Measurements from ENCODE around the gene DEGS1. TPM values are rescaled to one million over a fixed set of nuclear protein-coding genes. Genes with fewer than 3 reads are reported as not detected.
"Not testable (repeated sequence)": the region's sequence is repeated elsewhere in the genome, so short reads cannot be mapped to it uniquely, and the experiment has no call there.

The DEGS1 gene
- total RNA-seq, 1 experiment from 2014 or later, result 20.0 TPM

GRCh38 chr1:224205438-224205840 is 22.4 kb downstream of the DEGS1 start:
- ChIA-PET POLR2A (ENCODE audit: unreplicated experiment) (interaction anchor here (0.5 to 0.7 kb wide), 4 partner anchors 55 to 709 kb away, joined by 3 to 21 read pairs (median 4); no protein-coding TSS in a partner anchor), CTCF (interaction anchor here (0.6 to 1.2 kb wide), 2 partner anchors 8 to 54 kb away, joined by 4 to 7 read pairs; no protein-coding TSS in a partner anchor)
- Histone ChIP-seq H3K9me2 (ENCODE audit: insufficient read depth) (no peaks in the 10 kb centered on the region), H3K36me3 (ENCODE audit: low read depth) (no peaks in the 10 kb centered on the region), H3K9me3 (ENCODE audit: insufficient read depth, low read depth) (no peaks in the 10 kb centered on the region), H3K4me2 (peak overlapping the region; percentile 59), H2AFZ (peak overlapping the region; percentile 60), H3K79me2 (ENCODE audit: low read depth) (no peaks in the 10 kb centered on the region), H3K27me3 (ENCODE audit: insufficient read depth, low read depth) (no peaks in the 10 kb centered on the region), H3K4me3 (no peak overlapping the region), H3F3A (ENCODE audit: insufficient read depth, low read depth) (peaks cover 30% of the 10 kb centered on the region), H3K4me1 (replicated peaks; ENCODE audit: insufficient read depth) (peaks cover 32% of the 10 kb centered on the region), H4K20me1 (ENCODE audit: insufficient read depth) (no peaks in the 10 kb centered on the region), H3K27ac (peak overlapping the region; percentile 83)
- TF ChIP-seq, protein P1, sequence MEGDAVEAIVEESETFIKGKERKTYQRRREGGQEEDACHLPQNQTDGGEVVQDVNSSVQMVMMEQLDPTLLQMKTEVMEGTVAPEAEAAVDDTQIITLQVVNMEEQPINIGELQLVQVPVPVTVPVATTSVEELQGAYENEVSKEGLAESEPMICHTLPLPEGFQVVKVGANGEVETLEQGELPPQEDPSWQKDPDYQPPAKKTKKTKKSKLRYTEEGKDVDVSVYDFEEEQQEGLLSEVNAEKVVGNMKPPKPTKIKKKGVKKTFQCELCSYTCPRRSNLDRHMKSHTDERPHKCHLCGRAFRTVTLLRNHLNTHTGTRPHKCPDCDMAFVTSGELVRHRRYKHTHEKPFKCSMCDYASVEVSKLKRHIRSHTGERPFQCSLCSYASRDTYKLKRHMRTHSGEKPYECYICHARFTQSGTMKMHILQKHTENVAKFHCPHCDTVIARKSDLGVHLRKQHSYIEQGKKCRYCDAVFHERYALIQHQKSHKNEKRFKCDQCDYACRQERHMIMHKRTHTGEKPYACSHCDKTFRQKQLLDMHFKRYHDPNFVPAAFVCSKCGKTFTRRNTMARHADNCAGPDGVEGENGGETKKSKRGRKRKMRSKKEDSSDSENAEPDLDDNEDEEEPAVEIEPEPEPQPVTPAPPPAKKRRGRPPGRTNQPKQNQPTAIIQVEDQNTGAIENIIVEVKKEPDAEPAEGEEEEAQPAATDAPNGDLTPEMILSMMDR (conservative IDR thresholded peaks at IDR 0.05), result no peak
- no peak for TF ChIP-seq EZH2 (IDR thresholded peaks at IDR 0.05; ENCODE audit: low read depth)
- DNase-seq, result peak in 1 of 2 experiments; percentile 73
- no TSS peak for BruUV-seq (replicated peaks)
- intact Hi-C loops (cut with micrococcal nuclease; ENCODE audit: unreplicated experiment), result no loop called here

- intact Hi-C loops (cut with micrococcal nuclease; ENCODE audit: unreplicated experiment); H4K20me1 ChIP-seq (ENCODE audit: insufficient read depth); H3K9me2 ChIP-seq (ENCODE audit: insufficient read depth); H3K9me3 ChIP-seq (ENCODE audit: insufficient read depth, low read depth); H3K4me3 ChIP-seq; POLR2A ChIA-PET (ENCODE audit: unreplicated experiment); DNase-seq; H3K36me3 ChIP-seq (ENCODE audit: low read depth); BruUV-seq (replicated peaks); H3K27me3 ChIP-seq (ENCODE audit: insufficient read depth, low read depth); H3K79me2 ChIP-seq (ENCODE audit: low read depth): not testable (repeated sequence)
- Histone ChIP-seq H2AFZ (peak overlapping the region; percentile 60), H3F3A (ENCODE audit: insufficient read depth, low read depth) (peaks cover 30% of the 10 kb centered on the region), H3K4me1 (replicated peaks; ENCODE audit: insufficient read depth) (peaks cover 36% of the 10 kb centered on the region), H3K4me2 (peak overlapping the region; percentile 59), H3K27ac (peak overlapping the region; percentile 83)
- CTCF ChIA-PET, result interaction anchor here (1.2 kb wide), 1 partner anchor 8 kb away, joined by 4 read pairs; no protein-coding TSS in a partner anchor
Measured at GRCh38 chr1:224205931-224206538, 23.0 kb downstream of the DEGS1 start.

DNA sequence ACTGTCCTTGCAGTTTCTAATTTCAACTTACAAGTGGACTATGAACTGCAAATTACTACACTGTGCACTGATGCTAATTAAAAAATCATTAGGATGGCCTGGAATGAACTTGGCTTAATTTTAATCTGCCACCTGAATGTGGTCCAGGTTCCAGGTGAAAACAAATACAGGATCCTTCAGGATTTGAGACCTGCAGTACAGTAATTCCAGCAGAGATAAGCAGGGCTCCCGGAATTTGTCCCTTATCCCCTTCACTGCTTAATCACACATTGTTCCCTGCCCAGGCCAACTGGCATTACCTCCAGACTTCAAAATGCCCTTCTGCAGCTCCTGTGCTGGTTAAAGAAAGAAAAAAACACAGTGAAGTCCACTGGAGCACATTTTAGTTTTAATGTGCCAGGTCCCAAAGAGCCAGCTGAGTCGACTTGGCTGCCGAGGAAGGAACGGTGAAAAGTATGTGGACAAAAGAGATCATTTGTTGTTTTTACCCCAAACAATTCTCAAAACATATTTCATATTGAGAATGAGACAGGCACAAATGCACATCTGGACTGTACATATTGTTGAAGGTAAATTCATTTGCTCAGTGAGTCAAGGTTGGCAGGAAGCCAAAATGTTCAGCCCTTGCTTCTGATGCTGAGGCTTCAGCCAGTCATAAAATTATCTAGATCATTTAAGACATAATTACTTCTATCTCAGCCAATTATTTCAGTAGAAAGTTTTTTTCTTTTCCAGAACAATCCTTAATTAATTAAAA is 28.3 kb downstream of the DEGS1 start:
- BruUV-seq (replicated peaks), result no TSS peak
- ChIA-PET CTCF (no interaction called here), POLR2A (ENCODE audit: unreplicated experiment) (interaction anchor here (0.6 kb wide), 1 partner anchor 18 kb away, joined by 3 read pairs; no protein-coding TSS in a partner anchor)
- no peaks in the 10 kb centered on the region for H3K27me3 ChIP-seq (ENCODE audit: insufficient read depth, low read depth)
- no peaks in the 10 kb centered on the region for H3K9me3 ChIP-seq (ENCODE audit: insufficient read depth, low read depth)
- no peak overlapping the region for H3K4me3 ChIP-seq
- no peaks in the 10 kb centered on the region for H4K20me1 ChIP-seq (ENCODE audit: insufficient read depth)
- peaks cover 41% of the 10 kb centered on the region for H3K4me1 ChIP-seq (replicated peaks; ENCODE audit: insufficient read depth)
- peak overlapping the region; percentile 80 for H3K27ac ChIP-seq
- H2AFZ ChIP-seq, result no peak overlapping the region
- H3K9me2 ChIP-seq (ENCODE audit: insufficient read depth), result no peaks in the 10 kb centered on the region
- no peaks in the 10 kb centered on the region for H3K36me3 ChIP-seq (ENCODE audit: low read depth)
- no peaks in the 10 kb centered on the region for H3K79me2 ChIP-seq (ENCODE audit: low read depth)
- peak in 1 of 2 experiments; percentile 64 for DNase-seq
- peak overlapping the region; percentile 69 for H3K4me2 ChIP-seq
- intact Hi-C loops (cut with micrococcal nuclease; ENCODE audit: unreplicated experiment), result loop anchor here (5.0 kb wide), 1 partner anchor 509 kb away; no protein-coding TSS in a partner anchor
- peaks cover 29% of the 10 kb centered on the region for H3F3A ChIP-seq (ENCODE audit: insufficient read depth, low read depth)
- TF ChIP-seq, protein P1 (conservative IDR thresholded peaks at IDR 0.05), result no peak
- TF ChIP-seq EZH2 (IDR thresholded peaks at IDR 0.05; ENCODE audit: low read depth), result no peak
